HG03196 (cell line): ENCODE data around the gene SLC35A1.

Experiments
- ATAC-seq: cut with Tn5 transposase; IDR thresholded peaks from one replicate; pipeline ENCODE4 v1.9.1; 2021; ENCODE audit not compliant: unreplicated experiment

The SLC35A1 gene

DNA sequence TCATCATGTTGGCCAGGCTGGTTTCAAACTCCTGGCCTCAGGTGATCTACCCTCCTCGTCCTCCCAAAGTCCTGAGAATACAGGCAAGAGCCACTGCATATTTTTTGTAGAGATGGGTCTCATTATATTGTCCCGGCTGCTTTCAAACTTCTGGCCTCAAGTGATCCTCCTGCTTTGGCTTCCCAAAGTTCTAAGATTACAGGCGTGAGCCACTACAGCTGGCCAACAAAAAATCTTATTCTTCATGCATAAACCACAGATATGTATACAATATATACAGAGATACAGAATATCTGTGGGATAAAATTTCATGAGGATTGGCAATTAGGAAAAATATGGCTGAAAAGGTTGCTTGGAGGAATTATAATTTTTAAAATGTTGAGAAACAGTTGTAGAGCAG is 49.9 kb downstream of the SLC35A1 start:
- no peak for ATAC-seq

DNA sequence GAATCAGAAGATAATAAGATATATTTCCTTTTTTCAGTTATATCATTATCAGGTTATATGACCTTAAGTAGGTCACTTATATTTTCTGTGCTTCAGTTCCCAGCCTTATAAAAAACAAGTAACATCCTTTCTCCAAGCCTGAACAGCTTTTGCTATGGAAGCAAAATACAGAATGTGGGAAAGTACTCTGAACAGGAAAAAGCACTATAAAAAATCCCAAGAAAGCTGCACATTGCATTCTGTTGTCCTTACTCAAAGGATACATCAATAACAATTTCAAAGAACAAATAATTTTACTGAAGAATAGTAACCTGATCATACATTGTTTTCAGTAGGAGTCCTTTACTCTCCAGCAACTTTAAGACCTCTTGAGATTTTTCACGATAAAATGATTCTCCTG is 56.4 kb downstream of the SLC35A1 start:
- no peak for ATAC-seq

GRCh38 chr6:87534377-87535047 is 61.7 kb downstream of the SLC35A1 start:
- no peak for ATAC-seq

- no peak for ATAC-seq
Measured at GRCh38 chr6:87538510-87539260, 65.9 kb downstream of the SLC35A1 start.

- ATAC-seq: no peak
Measured at GRCh38 chr6:87539554-87539953, 66.8 kb downstream of the SLC35A1 start.

- ATAC-seq: no peak
Measured at GRCh38 chr6:87540539-87540938, 67.8 kb downstream of the SLC35A1 start.

DNA sequence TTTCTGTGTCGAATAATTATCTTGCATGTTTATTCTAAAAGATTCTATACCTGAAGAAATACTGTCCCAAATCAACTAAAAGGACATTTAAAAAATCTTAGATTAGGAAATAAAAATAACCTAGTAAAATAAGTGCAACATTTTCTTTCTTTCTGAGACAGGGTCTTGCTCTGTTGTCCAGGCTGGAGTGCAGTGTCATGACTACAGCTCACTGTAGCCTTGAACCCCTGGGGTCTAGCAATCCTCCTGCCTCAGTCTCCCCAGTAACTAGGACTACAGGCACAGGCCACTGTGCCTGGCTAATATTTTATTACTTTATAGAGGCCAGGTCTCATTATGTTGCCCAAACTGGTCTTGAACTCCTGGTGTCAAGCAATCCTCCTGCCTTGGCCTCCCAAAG is 68.3 kb downstream of the SLC35A1 start:
- ATAC-seq: no peak

DNA sequence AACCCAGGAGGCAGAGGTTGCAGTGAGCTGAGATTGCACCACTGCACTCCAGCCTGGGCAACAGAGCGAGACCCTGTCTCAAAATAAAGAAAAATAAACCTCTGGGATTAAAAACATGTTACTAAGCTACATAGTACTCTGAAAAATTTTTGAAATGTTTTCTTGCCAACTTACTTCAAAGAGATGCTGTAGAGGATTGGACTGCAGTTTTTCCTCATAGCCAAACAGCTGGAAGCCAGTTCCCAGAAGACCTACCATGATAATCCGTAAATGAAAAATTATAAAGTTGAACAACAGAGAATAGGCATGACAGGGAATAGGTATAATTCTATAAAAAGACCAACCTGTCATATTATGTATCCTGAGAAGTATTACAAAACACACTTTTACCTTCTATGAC is 69.0 kb downstream of the SLC35A1 start:
- ATAC-seq: no peak

GRCh38 chr6:87543696-87544473 is 71.1 kb downstream of the SLC35A1 start:
- ATAC-seq: no peak

- no peak for ATAC-seq
Measured at GRCh38 chr6:87544474-87544735, 71.6 kb downstream of the SLC35A1 start.

- no peak for ATAC-seq
Measured at GRCh38 chr6:87551799-87552198, 79.0 kb downstream of the SLC35A1 start.

DNA sequence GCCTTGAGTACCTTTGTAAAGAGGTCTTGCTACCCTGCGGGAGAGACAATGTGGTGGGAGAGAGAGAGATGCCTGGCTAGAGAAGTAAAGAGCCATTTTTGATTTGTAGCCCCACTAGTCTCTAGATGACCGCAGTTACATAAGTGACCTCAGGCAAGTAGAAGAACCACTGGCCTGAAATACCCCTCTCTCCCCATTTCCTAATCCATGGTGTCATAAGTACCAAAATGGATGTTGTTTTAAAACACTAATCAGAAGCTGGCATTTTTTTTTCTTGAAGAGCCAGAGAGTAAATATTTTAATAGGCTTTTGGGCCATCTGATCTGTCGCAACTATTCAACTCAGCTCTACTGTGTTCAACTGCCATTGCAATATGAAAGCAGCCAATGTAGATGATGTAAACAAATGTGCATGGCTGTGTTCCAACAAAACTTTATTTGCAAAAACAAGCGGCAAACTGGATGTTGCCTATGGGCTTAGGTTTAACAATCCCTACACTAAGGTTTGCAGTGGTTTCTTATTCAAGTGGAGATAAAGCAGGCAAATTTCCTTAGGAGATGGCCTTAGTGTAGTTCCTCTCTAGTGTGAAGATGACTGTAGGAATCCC is 80.5 kb downstream of the SLC35A1 start:
- no peak for ATAC-seq

DNA sequence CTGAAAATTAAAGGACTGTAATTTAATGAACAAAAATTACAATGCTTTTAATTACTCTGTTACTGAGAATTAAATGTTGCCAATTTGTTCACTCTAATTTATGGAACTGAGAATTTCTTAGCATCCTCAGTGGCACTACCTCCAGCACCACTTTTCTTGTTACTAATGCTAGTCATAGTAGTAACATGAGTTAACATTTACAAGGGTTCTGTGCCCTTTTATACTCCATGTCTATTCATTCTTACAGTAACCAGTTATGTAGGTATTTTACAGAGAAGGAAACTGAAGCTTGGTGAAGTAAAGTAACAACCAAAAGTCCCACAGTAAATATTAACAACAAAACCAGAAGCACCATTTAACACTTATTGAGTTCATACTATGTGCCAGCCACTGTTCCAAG is 82.7 kb downstream of the SLC35A1 start:
- no peak for ATAC-seq

DNA sequence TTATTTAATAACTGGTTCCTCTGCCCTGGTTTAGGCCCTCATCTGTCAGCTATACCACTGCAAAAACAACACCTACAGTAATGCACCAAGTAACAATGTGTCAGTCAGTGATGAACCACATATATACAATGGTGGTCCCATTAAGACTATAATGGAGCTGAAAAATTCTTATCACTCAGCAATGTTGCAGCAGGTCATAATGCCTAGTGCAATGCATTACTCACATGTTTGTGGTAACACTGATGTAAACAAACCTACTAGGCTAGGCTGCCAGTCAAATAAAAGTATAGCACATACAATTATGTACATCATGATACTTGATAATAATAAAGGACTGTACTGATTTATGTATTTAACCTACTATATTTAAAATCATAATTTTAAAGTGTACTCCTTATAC is 85.7 kb downstream of the SLC35A1 start:
- ATAC-seq: no peak

DNA sequence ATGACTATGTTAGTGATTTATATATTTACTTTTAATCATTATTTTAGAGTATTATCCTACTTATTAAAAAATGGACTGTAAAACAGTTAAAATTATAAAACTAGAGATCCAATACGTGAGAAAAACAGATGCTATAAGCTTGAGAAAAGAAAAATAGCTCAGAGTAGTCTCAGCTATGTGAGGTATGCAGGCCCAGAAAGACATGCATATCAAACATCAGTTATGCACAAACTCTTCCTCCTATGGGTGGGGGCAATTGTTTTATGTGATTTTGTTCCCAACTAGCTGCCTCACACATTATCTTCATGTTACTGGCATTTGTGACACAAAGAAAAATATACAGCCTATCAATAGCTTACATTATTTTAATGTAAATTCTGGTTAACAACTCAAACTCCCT is 88.2 kb downstream of the SLC35A1 start:
- ATAC-seq: no peak
